Activated T-helper 9 cell treated with anti-CD3 and anti-CD28 coated beads, Interleukin-2, amount 50 U/mL, for 16 hours (primary cell): Measurements from ENCODE around the gene KSR2.

ENCODE experiments used
- DNase-seq: peaks from one replicate; pipeline ENCODE4 v3.0.0-alpha.2; 2020; ENCODE audit warnings: low read depth

Gene KSR2

GRCh38 chr12:117572755-117573154 is 396.0 kb downstream of the KSR2 start:
- DNase-seq = no peak

GRCh38 chr12:117571321-117571720 is 397.5 kb downstream of the KSR2 start:
- DNase-seq = no peak

- no peak for DNase-seq
Measured at GRCh38 chr12:117570608-117571007, 398.2 kb downstream of the KSR2 start.

- no peak for DNase-seq
Measured at GRCh38 chr12:117567644-117568216, 401.1 kb downstream of the KSR2 start.

- no peak for DNase-seq
Measured at GRCh38 chr12:117564881-117565280, 403.9 kb downstream of the KSR2 start.

GRCh38 chr12:117563706-117564105 is 405.1 kb downstream of the KSR2 start:
- no peak for DNase-seq

- no peak for DNase-seq
Measured at GRCh38 chr12:117563007-117563406, 405.8 kb downstream of the KSR2 start.

GRCh38 chr12:117561990-117562389 is 406.8 kb downstream of the KSR2 start:
- no peak for DNase-seq

- DNase-seq = no peak
Measured at GRCh38 chr12:117559978-117560377, 408.8 kb downstream of the KSR2 start.

GRCh38 chr12:117555889-117556288 is 412.9 kb downstream of the KSR2 start:
- DNase-seq = no peak

GRCh38 chr12:117552971-117553370 is 415.8 kb downstream of the KSR2 start:
- no peak for DNase-seq

- DNase-seq = no peak
Measured at GRCh38 chr12:117551665-117552064, 417.1 kb downstream of the KSR2 start.

GRCh38 chr12:117547209-117547608 is 421.6 kb downstream of the KSR2 start:
- DNase-seq = no peak

- no peak for DNase-seq
Measured at GRCh38 chr12:117545216-117545615, 423.6 kb downstream of the KSR2 start.

GRCh38 chr12:117540011-117540410 is 428.8 kb downstream of the KSR2 start:
- DNase-seq = no peak

- DNase-seq = no peak
Measured at GRCh38 chr12:117538926-117539325, 429.9 kb downstream of the KSR2 start.

- no peak for DNase-seq
Measured at GRCh38 chr12:117538032-117538690, 430.6 kb downstream of the KSR2 start.

GRCh38 chr12:117533687-117534086 is 435.1 kb downstream of the KSR2 start:
- no peak for DNase-seq

- no peak for DNase-seq
Measured at GRCh38 chr12:117530796-117531195, 438.0 kb downstream of the KSR2 start.

- no peak for DNase-seq
Measured at GRCh38 chr12:117528538-117528937, 440.3 kb downstream of the KSR2 start.

- DNase-seq = no peak
Measured at GRCh38 chr12:117527479-117527855, 441.3 kb downstream of the KSR2 start.

- DNase-seq = no peak
Measured at GRCh38 chr12:117526757-117527478, 441.9 kb downstream of the KSR2 start.

GRCh38 chr12:117525766-117526165 is 443.0 kb downstream of the KSR2 start:
- no peak for DNase-seq

- no peak for DNase-seq
Measured at GRCh38 chr12:117524806-117525205, 444.0 kb downstream of the KSR2 start.
